ENCODE results near the gene CIITA.

The CIITA gene

DNA sequence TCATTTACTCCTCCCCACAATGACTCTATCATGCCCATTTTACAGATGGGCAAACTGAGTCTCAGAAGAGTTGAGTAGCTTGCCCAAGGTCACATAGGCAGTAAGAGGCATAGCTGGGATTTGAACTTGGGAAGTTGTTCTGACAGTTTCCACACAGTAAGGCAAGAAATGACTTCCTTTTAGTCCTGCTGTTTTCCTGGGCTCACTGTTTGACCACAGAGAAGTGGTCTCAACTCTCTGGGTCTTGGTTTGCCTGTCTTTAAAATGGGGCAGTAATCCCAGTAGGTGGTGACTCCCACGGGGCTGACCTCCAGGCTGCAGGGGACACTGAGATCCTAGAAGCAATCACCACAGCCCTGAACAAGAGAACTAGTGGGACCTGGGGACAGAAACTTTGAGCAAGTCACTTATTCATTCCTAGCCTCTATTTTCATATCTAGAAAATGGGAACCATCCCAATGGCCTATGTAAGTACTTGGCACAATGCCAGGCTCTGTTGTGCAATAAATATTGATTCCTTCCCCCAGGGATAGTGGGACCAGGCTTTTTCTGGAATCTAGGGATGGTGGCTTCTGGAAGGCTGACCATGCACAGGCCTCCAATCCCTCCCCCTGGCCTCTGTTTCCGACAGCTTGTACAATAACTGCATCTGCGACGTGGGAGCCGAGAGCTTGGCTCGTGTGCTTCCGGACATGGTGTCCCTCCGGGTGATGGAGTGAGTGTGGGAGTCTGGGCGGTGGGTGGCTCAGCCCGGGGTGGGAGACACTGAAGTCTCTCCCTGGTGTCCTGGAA lies 44.7 kb downstream of the CIITA start:
- no peak for DNase-seq (ENCODE audit: low read depth in 1 of 2, low spot score in 1 of 2)
- Histone ChIP-seq H3K27me3 (ENCODE audit: insufficient read depth, poor library complexity, severe bottlenecking) (no peaks in the 10 kb centered on the region), H3K4me3 (replicated peaks; ENCODE audit: insufficient read depth, low read length) (no peak overlapping the region), H3K27ac (replicated peaks) (no peak overlapping the region)
- TF ChIP-seq, protein P1, sequence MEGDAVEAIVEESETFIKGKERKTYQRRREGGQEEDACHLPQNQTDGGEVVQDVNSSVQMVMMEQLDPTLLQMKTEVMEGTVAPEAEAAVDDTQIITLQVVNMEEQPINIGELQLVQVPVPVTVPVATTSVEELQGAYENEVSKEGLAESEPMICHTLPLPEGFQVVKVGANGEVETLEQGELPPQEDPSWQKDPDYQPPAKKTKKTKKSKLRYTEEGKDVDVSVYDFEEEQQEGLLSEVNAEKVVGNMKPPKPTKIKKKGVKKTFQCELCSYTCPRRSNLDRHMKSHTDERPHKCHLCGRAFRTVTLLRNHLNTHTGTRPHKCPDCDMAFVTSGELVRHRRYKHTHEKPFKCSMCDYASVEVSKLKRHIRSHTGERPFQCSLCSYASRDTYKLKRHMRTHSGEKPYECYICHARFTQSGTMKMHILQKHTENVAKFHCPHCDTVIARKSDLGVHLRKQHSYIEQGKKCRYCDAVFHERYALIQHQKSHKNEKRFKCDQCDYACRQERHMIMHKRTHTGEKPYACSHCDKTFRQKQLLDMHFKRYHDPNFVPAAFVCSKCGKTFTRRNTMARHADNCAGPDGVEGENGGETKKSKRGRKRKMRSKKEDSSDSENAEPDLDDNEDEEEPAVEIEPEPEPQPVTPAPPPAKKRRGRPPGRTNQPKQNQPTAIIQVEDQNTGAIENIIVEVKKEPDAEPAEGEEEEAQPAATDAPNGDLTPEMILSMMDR (IDR thresholded peaks at IDR 0.05; ENCODE audit: insufficient read depth, low read length) = no peak

DNA sequence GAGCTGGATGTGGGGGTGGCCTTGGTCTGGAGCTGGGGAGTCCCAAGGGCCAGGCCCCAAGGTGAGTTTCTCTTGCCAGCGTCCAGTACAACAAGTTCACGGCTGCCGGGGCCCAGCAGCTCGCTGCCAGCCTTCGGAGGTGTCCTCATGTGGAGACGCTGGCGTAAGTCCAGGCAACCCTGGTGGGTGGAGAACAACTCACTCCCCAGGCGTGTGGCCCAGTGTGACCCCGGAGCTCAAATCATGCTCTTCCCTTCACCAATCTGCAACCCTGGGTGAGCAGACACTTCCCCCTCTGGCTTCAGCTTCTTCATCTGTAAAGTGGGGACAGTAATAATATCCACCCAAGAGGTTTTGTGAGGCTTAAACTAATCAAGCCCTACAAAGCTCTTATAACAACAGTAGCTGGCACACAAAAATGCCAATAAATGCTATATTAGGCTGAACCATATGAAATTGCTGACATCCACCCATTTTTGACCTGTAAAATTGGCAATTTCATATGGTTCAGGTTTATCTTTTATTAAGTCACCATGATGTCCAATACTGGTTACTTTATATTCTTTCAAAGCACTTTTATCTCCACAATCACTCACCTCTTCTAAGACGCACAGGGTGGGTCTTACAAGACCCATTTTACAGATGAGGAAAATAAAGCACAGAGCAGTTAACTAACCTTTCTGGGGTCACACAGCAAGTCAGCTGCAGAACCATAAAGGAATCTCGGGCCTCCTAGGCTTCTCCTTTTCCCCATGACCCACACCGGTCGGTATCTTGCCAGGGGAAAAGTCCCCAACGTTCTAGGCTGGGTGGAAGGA lies 45.5 kb downstream of the CIITA start:
- H3K27ac ChIP-seq (replicated peaks) = no peak overlapping the region
- peak in 1 of 2 experiments; percentile 34 for DNase-seq (ENCODE audit: low read depth in 1 of 2, low spot score in 1 of 2)
- TF ChIP-seq, protein P2, sequence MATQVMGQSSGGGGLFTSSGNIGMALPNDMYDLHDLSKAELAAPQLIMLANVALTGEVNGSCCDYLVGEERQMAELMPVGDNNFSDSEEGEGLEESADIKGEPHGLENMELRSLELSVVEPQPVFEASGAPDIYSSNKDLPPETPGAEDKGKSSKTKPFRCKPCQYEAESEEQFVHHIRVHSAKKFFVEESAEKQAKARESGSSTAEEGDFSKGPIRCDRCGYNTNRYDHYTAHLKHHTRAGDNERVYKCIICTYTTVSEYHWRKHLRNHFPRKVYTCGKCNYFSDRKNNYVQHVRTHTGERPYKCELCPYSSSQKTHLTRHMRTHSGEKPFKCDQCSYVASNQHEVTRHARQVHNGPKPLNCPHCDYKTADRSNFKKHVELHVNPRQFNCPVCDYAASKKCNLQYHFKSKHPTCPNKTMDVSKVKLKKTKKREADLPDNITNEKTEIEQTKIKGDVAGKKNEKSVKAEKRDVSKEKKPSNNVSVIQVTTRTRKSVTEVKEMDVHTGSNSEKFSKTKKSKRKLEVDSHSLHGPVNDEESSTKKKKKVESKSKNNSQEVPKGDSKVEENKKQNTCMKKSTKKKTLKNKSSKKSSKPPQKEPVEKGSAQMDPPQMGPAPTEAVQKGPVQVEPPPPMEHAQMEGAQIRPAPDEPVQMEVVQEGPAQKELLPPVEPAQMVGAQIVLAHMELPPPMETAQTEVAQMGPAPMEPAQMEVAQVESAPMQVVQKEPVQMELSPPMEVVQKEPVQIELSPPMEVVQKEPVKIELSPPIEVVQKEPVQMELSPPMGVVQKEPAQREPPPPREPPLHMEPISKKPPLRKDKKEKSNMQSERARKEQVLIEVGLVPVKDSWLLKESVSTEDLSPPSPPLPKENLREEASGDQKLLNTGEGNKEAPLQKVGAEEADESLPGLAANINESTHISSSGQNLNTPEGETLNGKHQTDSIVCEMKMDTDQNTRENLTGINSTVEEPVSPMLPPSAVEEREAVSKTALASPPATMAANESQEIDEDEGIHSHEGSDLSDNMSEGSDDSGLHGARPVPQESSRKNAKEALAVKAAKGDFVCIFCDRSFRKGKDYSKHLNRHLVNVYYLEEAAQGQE (IDR thresholded peaks at IDR 0.05; ENCODE audit: insufficient replicate concordance, low read depth) = no peak
- TF ChIP-seq SPI1 (IDR thresholded peaks at IDR 0.05; ENCODE audit: borderline replicate concordance, low read depth) (no peak), GABPA (IDR thresholded peaks at IDR 0.05; ENCODE audit: low read depth) (no peak)
- TF ChIP-seq, protein P1 (IDR thresholded peaks at IDR 0.05; ENCODE audit: insufficient read depth, low read length) = no peak
- no peak overlapping the region for H3K4me3 ChIP-seq (replicated peaks; ENCODE audit: insufficient read depth, low read length)
- no peaks in the 10 kb centered on the region for H3K27me3 ChIP-seq (ENCODE audit: insufficient read depth, poor library complexity, severe bottlenecking)

DNA sequence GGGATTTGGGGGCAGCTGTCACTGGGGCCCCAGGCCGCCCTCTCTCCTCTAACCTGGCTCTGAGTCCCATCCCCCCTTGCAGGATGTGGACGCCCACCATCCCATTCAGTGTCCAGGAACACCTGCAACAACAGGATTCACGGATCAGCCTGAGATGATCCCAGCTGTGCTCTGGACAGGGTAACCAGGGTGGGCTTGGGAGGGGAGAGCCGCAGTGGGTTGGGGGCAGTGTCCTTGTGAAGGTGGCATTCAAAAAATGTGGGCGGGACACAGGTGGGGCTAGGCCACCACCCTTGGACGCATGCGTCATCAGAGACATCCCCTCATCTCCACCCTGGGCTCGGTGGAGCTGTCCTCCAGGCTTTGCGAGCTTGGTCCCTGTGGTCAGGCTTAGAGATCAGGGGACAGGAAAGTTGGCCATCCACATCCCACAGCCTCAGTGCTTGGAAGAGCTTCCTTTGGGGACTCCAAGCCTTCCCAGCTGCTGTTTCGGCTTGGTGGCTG lies 46.2 kb downstream of the CIITA start:
- no peak for DNase-seq (ENCODE audit: low read depth in 1 of 2, low spot score in 1 of 2)
- no peak for TF ChIP-seq POLR2AphosphoS5 (IDR thresholded peaks at IDR 0.05; ENCODE audit: low read depth)
- TF ChIP-seq, protein P1 (IDR thresholded peaks at IDR 0.05; ENCODE audit: insufficient read depth, low read length) = no peak
- TF ChIP-seq, protein P2 (IDR thresholded peaks at IDR 0.05; ENCODE audit: insufficient replicate concordance, low read depth) = no peak
- no peak for TF ChIP-seq SPI1 (IDR thresholded peaks at IDR 0.05; ENCODE audit: borderline replicate concordance, low read depth)
- TF ChIP-seq GABPA (IDR thresholded peaks at IDR 0.05; ENCODE audit: low read depth) = no peak
- Histone ChIP-seq H3K27me3 (ENCODE audit: insufficient read depth, poor library complexity, severe bottlenecking) (no peaks in the 10 kb centered on the region), H3K27ac (replicated peaks) (no peak overlapping the region), H3K4me3 (replicated peaks; ENCODE audit: insufficient read depth, low read length) (no peak overlapping the region)
